ENCODE measurements around the gene PKHD1.

The PKHD1 gene

GRCh38 chr6:51720327-51720726, 367.1 kb downstream of the PKHD1 start:
- H3K4me3 ChIP-seq (ENCODE audit: low read depth, low read length) = no peak overlapping the region
- TF ChIP-seq CTCF (IDR thresholded peaks at IDR 0.05; ENCODE audit: borderline replicate concordance, insufficient read depth, low read depth, low read length) = no peak

GRCh38 chr6:51719297-51719696, 368.1 kb downstream of the PKHD1 start:
- no peak for TF ChIP-seq CTCF (IDR thresholded peaks at IDR 0.05; ENCODE audit: borderline replicate concordance, insufficient read depth, low read depth, low read length)

DNA sequence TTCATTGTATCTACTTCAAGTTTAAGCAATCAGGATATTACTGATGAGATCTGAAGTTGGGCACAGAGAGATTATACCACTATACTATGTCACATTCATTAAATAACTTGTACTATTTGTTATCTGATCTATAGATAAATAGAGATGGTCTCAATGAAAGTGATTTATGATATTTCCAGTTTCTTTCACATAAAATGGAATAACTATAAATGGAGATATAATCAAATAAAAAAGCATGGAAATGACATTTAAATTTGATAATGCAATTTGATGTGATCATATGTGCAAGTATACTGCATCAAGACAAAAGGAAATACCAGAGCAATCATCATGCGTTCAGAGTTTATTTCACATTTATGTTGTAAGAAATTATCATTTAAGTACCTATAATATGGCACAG, 368.9 kb downstream of the PKHD1 start:
- no peak overlapping the region for H3K4me3 ChIP-seq (ENCODE audit: low read depth, low read length)
- TF ChIP-seq CTCF (IDR thresholded peaks at IDR 0.05; ENCODE audit: borderline replicate concordance, insufficient read depth, low read depth, low read length) = no peak

More at GRCh38 chr6:51719297-51719696, 368.1 kb downstream of the PKHD1 start:
- H3K4me3 ChIP-seq (ENCODE audit: low read depth, low read length) = no peak overlapping the region

GRCh38 chr6:51717477-51717876, 369.9 kb downstream of the PKHD1 start:
- no peak for TF ChIP-seq CTCF (IDR thresholded peaks at IDR 0.05; ENCODE audit: borderline replicate concordance, insufficient read depth, low read depth, low read length)
- H3K4me3 ChIP-seq (ENCODE audit: low read depth, low read length) = no peak overlapping the region

DNA sequence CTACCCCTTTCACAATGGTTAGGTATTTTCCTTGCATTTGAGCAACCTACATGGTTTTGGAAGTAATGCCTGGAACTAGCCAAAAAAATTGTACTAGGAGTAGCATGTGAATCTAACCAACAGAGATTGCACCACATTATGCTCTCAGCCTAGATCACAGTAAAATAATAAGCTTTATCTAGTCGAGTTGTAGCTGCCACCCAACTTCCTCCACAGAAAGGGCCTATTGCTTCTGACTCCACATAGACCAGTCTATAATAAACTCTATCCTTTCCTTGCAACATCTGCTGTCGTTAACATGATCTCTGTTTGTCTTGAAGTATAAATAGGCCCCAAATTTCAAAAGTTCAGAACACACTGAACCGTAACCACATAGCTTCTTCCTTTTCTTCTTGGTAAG, 375.5 kb downstream of the PKHD1 start:
- H3K4me3 ChIP-seq (ENCODE audit: low read depth, low read length) = no peak overlapping the region
- TF ChIP-seq CTCF (IDR thresholded peaks at IDR 0.05; ENCODE audit: borderline replicate concordance, insufficient read depth, low read depth, low read length) = no peak

- no peak for TF ChIP-seq CTCF (IDR thresholded peaks at IDR 0.05; ENCODE audit: borderline replicate concordance, insufficient read depth, low read depth, low read length)
Observed at GRCh38 chr6:51706086-51706485, 381.3 kb downstream of the PKHD1 start.

GRCh38 chr6:51704932-51705540, 382.4 kb downstream of the PKHD1 start:
- TF ChIP-seq CTCF (IDR thresholded peaks at IDR 0.05; ENCODE audit: borderline replicate concordance, insufficient read depth, low read depth, low read length) = no peak

More at GRCh38 chr6:51706086-51706485, 381.3 kb downstream of the PKHD1 start:
- no peak overlapping the region for H3K4me3 ChIP-seq (ENCODE audit: low read depth, low read length)

More at GRCh38 chr6:51704932-51705540, 382.4 kb downstream of the PKHD1 start:
- H3K4me3 ChIP-seq (ENCODE audit: low read depth, low read length) = no peak overlapping the region
